ENCODE results near the gene HLA-G. TPM values are rescaled to one million over a fixed set of nuclear protein-coding genes. Genes with fewer than 3 reads are reported as not detected.

HLA-G gene
- total RNA-seq, 2 donors from 2014 or later = 1.8 TPM; not detected in 1

- Histone ChIP-seq H3K27ac (no peak overlapping the region), H3K27me3 (replicated peaks; ENCODE audit: insufficient read depth) (peaks cover 4% of the 10 kb centered on the region), H3K4me3 (no peak overlapping the region), H3K9me3 (no peaks in the 10 kb centered on the region), H3K36me3 (no peaks in the 10 kb centered on the region), H3K4me1 (replicated peaks) (no peaks in the 10 kb centered on the region)
- TF ChIP-seq CTCF (IDR thresholded peaks at IDR 0.05) (no peak), POLR2A (IDR thresholded peaks at IDR 0.05) (no peak), POLR2AphosphoS5 (IDR thresholded peaks at IDR 0.05) (no peak)
- no peak for DNase-seq (ENCODE audit: low spot score)
- 69% methylated on average over 2 of the region's 2 CpGs for WGBS
- intact Hi-C loops (cut with DNase I) = no loop called here
These were observed 17.9 kb downstream of the HLA-G start for GRCh38 chr6:29845405-29846006.

- Histone ChIP-seq H3K27me3 (replicated peaks; ENCODE audit: insufficient read depth) (peaks cover 4% of the 10 kb centered on the region), H3K9me3 (no peaks in the 10 kb centered on the region), H3K36me3 (no peaks in the 10 kb centered on the region), H3K27ac (no peak overlapping the region), H3K4me1 (replicated peaks) (no peaks in the 10 kb centered on the region), H3K4me3 (no peak overlapping the region)
- intact Hi-C loops (cut with DNase I) = loop anchor here (1.0 kb wide), 1 partner anchor 165 kb away; no protein-coding TSS in a partner anchor
- DNase-seq (ENCODE audit: low spot score) = peak; percentile 69
- peak; percentile 24 for TF ChIP-seq POLR2AphosphoS5 (IDR thresholded peaks at IDR 0.05)
- TF ChIP-seq CTCF (IDR thresholded peaks at IDR 0.05) = peak; percentile 86 to 97 (median 92)
- no peak for TF ChIP-seq POLR2A (IDR thresholded peaks at IDR 0.05)
- 8% methylated on average over 14 of the region's 14 CpGs for WGBS
These were observed 20.4 kb downstream of the HLA-G start for GRCh38 chr6:29847871-29848630.

GRCh38 chr6:29850011-29850553 lies 22.5 kb downstream of the HLA-G start:
- Histone ChIP-seq H3K27me3 (replicated peaks; ENCODE audit: insufficient read depth) (peaks cover 4% of the 10 kb centered on the region), H3K36me3 (no peaks in the 10 kb centered on the region), H3K4me3 (no peak overlapping the region), H3K9me3 (no peaks in the 10 kb centered on the region), H3K27ac (no peak overlapping the region), H3K4me1 (replicated peaks) (no peaks in the 10 kb centered on the region)
- TF ChIP-seq CTCF (IDR thresholded peaks at IDR 0.05) = no peak
- TF ChIP-seq POLR2AphosphoS5 (IDR thresholded peaks at IDR 0.05) = no peak
- no peak for TF ChIP-seq POLR2A (IDR thresholded peaks at IDR 0.05)
- intact Hi-C loops (cut with DNase I) = no loop called here
- 5% methylated on average over 38 of the region's 38 CpGs for WGBS
- DNase-seq (ENCODE audit: low spot score) = no peak

- intact Hi-C loops (cut with DNase I) = no loop called here
- TF ChIP-seq CTCF (IDR thresholded peaks at IDR 0.05) (no peak), POLR2A (IDR thresholded peaks at IDR 0.05) (no peak), POLR2AphosphoS5 (IDR thresholded peaks at IDR 0.05) (no peak)
- no peak overlapping the region for H3K27ac ChIP-seq
- H3K4me1 ChIP-seq (replicated peaks) = no peaks in the 10 kb centered on the region
- H3K27me3 ChIP-seq (replicated peaks; ENCODE audit: insufficient read depth) = peaks cover 3% of the 10 kb centered on the region
- no peak overlapping the region for H3K4me3 ChIP-seq
- DNase-seq (ENCODE audit: low spot score) = no peak
- no peaks in the 10 kb centered on the region for H3K9me3 ChIP-seq
- H3K36me3 ChIP-seq = no peaks in the 10 kb centered on the region
- WGBS = 86% methylated on average over 3 of the region's 3 CpGs
These were observed 23.6 kb downstream of the HLA-G start for GRCh38 chr6:29851190-29851589.

Measured in prostate gland (tissue), 2 donors.